GM19452 (cell line): Measurements from ENCODE around the gene STUM.

Experiments used
- ATAC-seq: cut with Tn5 transposase; IDR thresholded peaks from one replicate; pipeline ENCODE4 v1.9.1; 2021; ENCODE audit not compliant: unreplicated experiment

STUM gene

DNA sequence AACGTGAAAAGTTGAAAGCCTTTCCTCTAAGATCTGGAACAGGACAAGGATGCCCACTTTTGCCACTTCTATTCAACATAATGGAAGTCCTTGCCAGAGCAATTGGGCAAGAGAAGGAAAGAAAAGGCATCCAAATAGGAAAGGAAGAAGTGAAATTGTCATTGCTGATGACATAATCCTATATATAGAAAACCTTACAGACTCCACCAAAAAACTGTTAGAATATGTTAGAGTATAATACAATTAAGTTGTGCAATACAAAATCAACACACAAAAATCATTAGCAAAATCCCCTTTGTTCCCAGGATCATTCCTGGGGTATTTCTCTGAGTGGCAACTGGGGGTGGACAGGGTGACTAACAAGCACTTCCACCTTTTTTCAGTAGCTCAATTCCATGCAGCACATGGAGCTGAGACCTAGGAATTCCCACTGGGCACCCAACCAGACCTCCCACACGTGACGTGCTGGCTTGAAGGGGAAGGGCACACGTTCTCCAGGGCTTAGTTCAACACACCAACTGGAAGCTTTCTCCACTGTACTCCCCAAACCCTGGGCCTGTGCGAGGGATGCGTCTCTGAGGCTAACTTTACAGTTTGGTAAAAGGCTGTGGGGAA is 9.6 kb downstream of the STUM start:
- ATAC-seq: no peak

DNA sequence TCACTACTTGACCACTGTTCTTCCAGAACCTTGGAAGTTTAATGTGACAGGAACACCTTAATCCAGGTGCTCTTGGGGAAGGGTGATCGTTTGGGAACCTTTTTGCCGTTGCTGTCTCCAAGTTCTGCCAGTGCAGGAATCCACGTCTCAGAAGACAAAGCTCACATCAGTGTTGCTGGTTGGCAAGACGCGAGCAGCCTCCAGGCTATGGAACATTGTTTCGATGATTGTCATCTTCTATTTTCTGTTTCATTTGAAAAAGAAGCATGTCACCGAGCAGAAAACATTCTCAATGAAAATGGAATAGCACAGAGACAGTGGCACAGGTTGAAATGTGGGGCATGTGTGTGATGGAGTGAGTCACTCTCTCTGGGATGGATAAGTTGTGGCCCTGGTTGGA is 11.7 kb downstream of the STUM start:
- no peak for ATAC-seq

DNA sequence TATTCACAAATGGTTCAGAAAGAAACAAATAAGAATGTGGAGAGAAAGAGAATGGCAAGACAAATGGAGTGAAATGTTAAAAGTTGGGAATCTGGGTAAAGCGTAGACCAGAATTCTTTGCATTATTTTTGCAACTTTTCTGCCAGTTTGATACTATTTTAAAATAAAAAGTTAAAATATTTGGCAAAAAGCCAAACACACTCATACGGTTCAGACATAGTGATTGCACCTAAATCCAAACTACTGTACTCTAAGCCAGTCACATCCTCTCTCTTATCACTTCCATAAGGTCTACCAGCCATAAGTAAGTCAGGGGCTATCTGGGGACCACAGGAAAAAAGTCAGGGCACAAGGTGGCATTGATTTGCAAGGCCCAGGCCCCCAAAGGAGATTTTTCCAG is 14.4 kb downstream of the STUM start:
- ATAC-seq: no peak

DNA sequence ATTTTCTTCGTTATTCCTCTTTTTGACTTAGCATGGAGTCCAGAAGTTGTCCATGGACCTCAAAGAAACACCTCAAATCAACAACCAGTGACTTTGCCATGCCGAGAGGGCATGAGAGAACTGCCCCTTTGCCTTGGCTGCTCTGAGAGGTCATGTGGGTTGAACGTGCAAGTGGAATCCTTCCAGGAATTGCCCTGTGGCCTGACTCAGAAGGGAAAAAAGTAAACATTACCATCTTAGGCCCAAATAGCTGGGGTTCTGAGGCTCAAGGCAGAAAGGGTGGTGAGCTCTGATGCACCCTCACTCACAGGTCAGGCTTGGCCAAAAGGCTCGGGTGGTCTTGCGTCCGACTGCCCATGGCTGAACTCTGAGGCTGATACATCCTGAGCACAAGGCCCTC is 15.1 kb downstream of the STUM start:
- no peak for ATAC-seq

GRCh38 chr1:226565476-226565875 is 16.9 kb downstream of the STUM start:
- ATAC-seq: no peak

GRCh38 chr1:226566234-226566633 is 17.7 kb downstream of the STUM start:
- ATAC-seq: no peak

GRCh38 chr1:226566760-226567159 is 18.2 kb downstream of the STUM start:
- no peak for ATAC-seq

GRCh38 chr1:226568077-226568831 is 19.7 kb downstream of the STUM start:
- no peak for ATAC-seq

GRCh38 chr1:226568975-226569741 is 20.6 kb downstream of the STUM start:
- no peak for ATAC-seq

DNA sequence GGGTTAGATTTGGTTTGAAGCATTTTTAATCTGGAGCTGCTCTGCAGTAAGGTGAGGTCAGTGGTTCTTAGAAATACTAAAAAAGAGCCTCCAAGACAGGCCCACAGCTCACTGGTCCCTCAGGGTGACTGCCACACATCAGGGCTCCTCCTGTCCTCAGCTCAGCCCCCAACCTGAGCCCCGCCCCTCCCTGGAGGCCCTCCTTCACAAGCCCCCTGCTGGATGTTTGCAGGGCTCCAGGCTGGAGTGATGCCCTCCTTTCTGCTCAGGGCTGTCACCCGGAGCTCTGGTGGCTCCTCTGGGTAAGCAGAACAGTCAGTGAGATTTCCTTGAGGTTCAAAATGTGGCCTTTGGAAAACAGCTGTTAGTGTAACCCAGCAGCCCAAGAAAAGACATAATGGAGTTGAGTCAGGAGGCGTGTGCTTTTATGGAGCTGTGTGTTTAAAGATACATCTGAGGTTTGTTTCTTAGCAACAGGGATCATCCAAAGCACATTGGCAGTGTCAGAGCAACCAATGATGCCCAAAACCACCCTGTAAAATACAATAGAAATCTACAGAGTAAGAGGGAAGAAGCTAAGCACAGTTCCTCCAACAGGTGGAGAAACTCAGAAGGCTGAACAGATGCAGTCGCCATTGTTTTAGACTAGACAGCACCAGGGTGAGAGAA is 21.4 kb downstream of the STUM start:
- ATAC-seq: no peak

GRCh38 chr1:226571893-226572292 is 23.3 kb downstream of the STUM start:
- no peak for ATAC-seq

- ATAC-seq: no peak
These were observed 23.8 kb downstream of the STUM start for GRCh38 chr1:226572325-226572726.

DNA sequence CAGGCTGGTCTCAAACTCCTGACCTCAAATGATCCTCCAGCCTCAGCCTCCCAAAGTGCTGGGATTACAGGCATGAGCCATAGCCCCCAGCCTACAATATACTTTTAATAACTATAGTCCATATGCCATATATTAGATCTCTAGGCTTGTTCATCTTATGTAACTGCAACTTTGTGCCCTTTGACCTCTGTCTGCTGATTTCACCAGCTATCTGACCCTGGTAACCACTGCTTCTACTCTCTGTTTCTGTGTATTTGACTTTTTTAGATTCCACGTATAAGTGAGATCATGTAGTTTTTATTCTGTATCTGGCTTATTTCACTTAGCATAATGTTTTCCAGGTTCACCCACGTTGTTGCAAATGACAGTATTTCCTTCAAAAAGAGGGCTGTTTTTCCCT is 25.5 kb downstream of the STUM start:
- ATAC-seq: no peak

GRCh38 chr1:226574591-226575435 is 26.2 kb downstream of the STUM start:
- no peak for ATAC-seq

DNA sequence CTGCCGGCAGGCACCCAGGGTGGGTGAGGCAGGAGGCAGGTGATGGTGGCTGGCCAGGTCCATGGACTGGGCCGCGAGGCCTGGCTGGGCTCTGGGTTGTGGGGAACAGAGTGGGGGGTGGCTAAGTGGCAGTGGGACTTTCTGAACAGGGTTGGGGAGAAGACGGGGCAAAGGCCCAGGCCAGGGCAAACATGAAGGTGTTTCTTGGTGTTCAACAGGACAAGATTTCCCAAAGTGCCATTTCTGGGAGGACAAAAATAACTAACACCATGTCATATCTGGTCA is 26.8 kb downstream of the STUM start:
- ATAC-seq: no peak

DNA sequence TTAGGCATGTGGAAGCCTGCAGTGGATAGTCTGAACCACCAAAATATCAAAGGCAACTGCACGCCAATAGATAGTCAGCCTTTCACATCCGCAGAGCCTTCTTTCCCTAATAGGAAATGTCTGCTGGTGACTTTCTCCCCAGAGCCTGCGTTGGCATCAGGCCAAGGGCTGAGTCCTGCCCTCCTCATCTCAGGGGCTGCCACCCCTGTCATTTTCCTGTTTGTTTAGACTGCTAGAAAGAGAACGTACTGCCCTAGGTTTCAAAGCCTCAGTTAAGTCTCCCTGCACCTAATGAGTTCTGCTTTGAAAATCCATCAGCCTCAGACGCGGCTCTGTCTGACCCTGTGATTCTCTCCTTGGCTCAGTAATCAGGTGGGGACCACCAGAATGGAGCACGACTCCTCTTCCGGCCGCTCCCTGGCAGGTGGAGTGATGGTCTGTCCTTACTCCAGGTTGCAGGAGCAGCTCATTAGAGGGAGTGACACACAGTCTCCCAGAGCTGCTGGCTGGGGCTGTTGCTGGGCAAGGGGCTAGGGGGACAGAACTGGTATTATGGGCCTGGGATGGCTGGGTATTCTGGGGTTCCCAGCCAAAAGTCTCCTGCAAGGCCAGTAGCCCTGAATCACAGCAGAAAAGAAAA is 27.3 kb downstream of the STUM start:
- ATAC-seq: no peak

GRCh38 chr1:226576601-226577000 is 28.0 kb downstream of the STUM start:
- no peak for ATAC-seq

GRCh38 chr1:226577401-226578180 is 29.0 kb downstream of the STUM start:
- ATAC-seq: no peak

- no peak for ATAC-seq
These were observed 30.5 kb downstream of the STUM start for GRCh38 chr1:226578946-226579578.
